ENCODE data around the gene BTBD1.

The BTBD1 gene

GRCh38 chr15:82978438-82978837 lies 88.6 kb downstream of the BTBD1 start:
- Histone ChIP-seq H3K36me3 (no peaks in the 10 kb centered on the region), H3K9me3 (no peaks in the 10 kb centered on the region), H3K4me3 (no peak overlapping the region), H3K4me1 (no peaks in the 10 kb centered on the region), H3K27me3 (no peaks in the 10 kb centered on the region), H3K27ac (no peak overlapping the region)
- DNase-seq, result no peak
- TF ChIP-seq CTCF (IDR thresholded peaks at IDR 0.05), result no peak
- intact Hi-C loops (cut with DNase I; ENCODE audit: low total_unique reads), result no loop called here

- intact Hi-C loops (cut with DNase I; ENCODE audit: low total_unique reads), result no loop called here
- H3K4me1 ChIP-seq, result no peaks in the 10 kb centered on the region
- no peak for TF ChIP-seq CTCF (IDR thresholded peaks at IDR 0.05)
- H3K36me3 ChIP-seq, result no peaks in the 10 kb centered on the region
- DNase-seq, result no peak
- H3K4me3 ChIP-seq, result no peak overlapping the region
- no peaks in the 10 kb centered on the region for H3K27me3 ChIP-seq
- no peak overlapping the region for H3K27ac ChIP-seq
- no peaks in the 10 kb centered on the region for H3K9me3 ChIP-seq
Observed at GRCh38 chr15:82977076-82977475, 90.0 kb downstream of the BTBD1 start.

GRCh38 chr15:82972990-82973389 lies 94.1 kb downstream of the BTBD1 start:
- Histone ChIP-seq H3K9me3 (no peaks in the 10 kb centered on the region), H3K4me1 (no peaks in the 10 kb centered on the region), H3K4me3 (no peak overlapping the region), H3K36me3 (no peaks in the 10 kb centered on the region), H3K27ac (no peak overlapping the region), H3K27me3 (no peaks in the 10 kb centered on the region)
- no peak for TF ChIP-seq CTCF (IDR thresholded peaks at IDR 0.05)
- no peak for DNase-seq
- intact Hi-C loops (cut with DNase I; ENCODE audit: low total_unique reads), result no loop called here

- Histone ChIP-seq H3K4me3 (no peak overlapping the region), H3K27me3 (no peaks in the 10 kb centered on the region), H3K4me1 (no peaks in the 10 kb centered on the region), H3K9me3 (no peaks in the 10 kb centered on the region), H3K36me3 (no peaks in the 10 kb centered on the region), H3K27ac (no peak overlapping the region)
- no peak for TF ChIP-seq CTCF (IDR thresholded peaks at IDR 0.05)
- no peak for DNase-seq
- intact Hi-C loops (cut with DNase I; ENCODE audit: low total_unique reads), result no loop called here
Observed at GRCh38 chr15:82971218-82971984, 95.7 kb downstream of the BTBD1 start.

- DNase-seq, result no peak
- no peak for TF ChIP-seq CTCF (IDR thresholded peaks at IDR 0.05)
- H3K4me3 ChIP-seq, result no peak overlapping the region
- no peak overlapping the region for H3K27ac ChIP-seq
- H3K27me3 ChIP-seq, result no peaks in the 10 kb centered on the region
- H3K9me3 ChIP-seq, result no peaks in the 10 kb centered on the region
- intact Hi-C loops (cut with DNase I; ENCODE audit: low total_unique reads), result no loop called here
- no peaks in the 10 kb centered on the region for H3K36me3 ChIP-seq
- H3K4me1 ChIP-seq, result no peaks in the 10 kb centered on the region
Observed at GRCh38 chr15:82970696-82971095, 96.4 kb downstream of the BTBD1 start.
